ENCODE measurements around the gene DENND4B.
"Not testable (repeated sequence)": the region's sequence is repeated elsewhere in the genome, so short reads cannot be mapped to it uniquely, and the experiment has no call there.

Gene DENND4B

GRCh38 chr1:153946622-153947241 is at the start of gene DENND4B:
TSS of gene DENND4B (minus strand) at chr1:153946718. CDS start at chr1:153944374, 2,344 bp downstream.
- peak; percentile 60 for DNase-seq

- no peak for DNase-seq
Observed at GRCh38 chr1:153995640-153996039, 49.1 kb upstream of the DENND4B start.

GRCh38 chr1:153995202-153995601 is 48.7 kb upstream of the DENND4B start:
- DNase-seq, result no peak

GRCh38 chr1:153991806-153992205 is 45.3 kb upstream of the DENND4B start:
- no peak for DNase-seq

GRCh38 chr1:153991151-153991630 is 44.7 kb upstream of the DENND4B start:
- DNase-seq, result no peak

GRCh38 chr1:153990468-153991150 is 44.1 kb upstream of the DENND4B start, which contains the start of gene RPS27:
TSS of gene RPS27 (plus strand) at chr1:153990762. CDS start at chr1:153990797, 35 bp downstream.
- peak; percentile 81 for DNase-seq

GRCh38 chr1:153987621-153988020 is 41.1 kb upstream of the DENND4B start:
- DNase-seq, result no peak

- no peak for DNase-seq
Observed at GRCh38 chr1:153985941-153986761, 39.6 kb upstream of the DENND4B start, which contains the start of gene RAB13. TSS of gene RAB13 (minus strand) at chr1:153986339. CDS start at chr1:153986236, 103 bp downstream.

GRCh38 chr1:153985341-153985912 is 38.9 kb upstream of the DENND4B start:
- no peak for DNase-seq

- DNase-seq, result no peak
Observed at GRCh38 chr1:153984123-153984894, 37.8 kb upstream of the DENND4B start.

GRCh38 chr1:153981735-153982134 is 35.2 kb upstream of the DENND4B start:
- DNase-seq, result not testable (repeated sequence)

GRCh38 chr1:153979091-153979490 is 32.6 kb upstream of the DENND4B start:
- DNase-seq, result not testable (repeated sequence)

GRCh38 chr1:153978274-153978909 is 31.9 kb upstream of the DENND4B start:
- DNase-seq, result no peak

- DNase-seq, result peak; percentile 72
Observed at GRCh38 chr1:153977250-153978240, 31.0 kb upstream of the DENND4B start, which contains the start of gene JTB. TSS of gene JTB (minus strand) at chr1:153977674. CDS start at chr1:153977252, 422 bp downstream.

- DNase-seq, result no peak
Observed at GRCh38 chr1:153976819-153977249, 30.3 kb upstream of the DENND4B start.

- DNase-seq, result no peak
Observed at GRCh38 chr1:153973525-153973924, 27.0 kb upstream of the DENND4B start.

- no peak for DNase-seq
Observed at GRCh38 chr1:153973071-153973470, 26.6 kb upstream of the DENND4B start.

- no peak for DNase-seq
Observed at GRCh38 chr1:153970346-153970745, 23.8 kb upstream of the DENND4B start.

- DNase-seq, result no peak
Observed at GRCh38 chr1:153968972-153969371, 22.5 kb upstream of the DENND4B start.

- DNase-seq, result no peak
Observed at GRCh38 chr1:153968408-153968807, 21.9 kb upstream of the DENND4B start.
